Uterus (tissue), 2 donors: Measurements from ENCODE around the gene RPS24.

Experiments used
- POLR2A ChIP-seq, 2 donors: fragments of 450-650 bp; IDR thresholded peaks; one replicate each; pipeline ENCODE4 v1.6.1; 2016; ENCODE audit warnings: antibody characterized with exemption in 2 of 2, mild to moderate bottlenecking in 1 of 2, moderate library complexity in 1 of 2
- TF ChIP-seq, protein P1 (sequence below), 4 experiments: fragments of 200-600 bp in 2 of 4; fragments of 450-650 bp in 2 of 4; sonication (generic) in 2 of 4; IDR thresholded peaks; one replicate each; pipeline ENCODE4 v1.5.1; 2016 to 2019; ENCODE audit warnings: antibody characterized with exemption in 4 of 4, mild to moderate bottlenecking in 2 of 4, moderate library complexity in 1 of 4

DNA sequence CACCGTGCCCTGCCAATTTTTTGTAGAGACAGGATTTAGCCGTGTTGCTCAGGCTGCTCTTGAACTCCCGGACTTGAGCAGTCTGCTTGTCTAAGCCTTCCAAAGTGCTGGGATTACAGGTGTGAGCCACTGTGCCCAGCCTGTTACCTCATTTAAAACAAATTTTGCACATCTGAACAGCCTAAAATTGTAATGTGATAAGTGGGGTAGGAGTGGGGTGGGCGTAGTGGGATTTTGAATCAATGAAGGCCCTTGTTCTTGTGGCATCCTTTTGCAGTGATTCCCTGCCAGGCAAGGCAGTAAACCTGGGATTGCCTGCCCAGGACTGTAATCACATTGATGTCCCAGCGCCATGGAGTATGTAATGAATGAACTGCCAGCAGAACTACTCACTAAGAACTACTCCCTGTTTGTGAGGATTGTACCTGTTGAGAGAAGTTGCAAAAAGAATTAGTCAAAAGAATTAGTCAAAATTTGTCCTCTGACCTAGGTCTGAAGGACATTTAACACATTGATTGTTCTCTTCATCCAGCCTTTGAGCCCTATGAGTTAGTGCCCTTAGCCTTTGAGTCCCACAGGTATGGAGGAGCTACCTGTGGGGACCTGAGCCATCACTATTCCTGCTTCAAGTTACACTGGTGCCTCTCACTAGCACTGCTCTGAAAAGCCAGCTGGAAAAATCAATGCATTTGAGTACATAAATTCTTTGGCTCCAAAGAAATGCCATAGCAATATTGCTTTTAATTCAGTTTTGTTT, 5.3 kb downstream of the RPS24 start:
- TF ChIP-seq, protein P1, sequence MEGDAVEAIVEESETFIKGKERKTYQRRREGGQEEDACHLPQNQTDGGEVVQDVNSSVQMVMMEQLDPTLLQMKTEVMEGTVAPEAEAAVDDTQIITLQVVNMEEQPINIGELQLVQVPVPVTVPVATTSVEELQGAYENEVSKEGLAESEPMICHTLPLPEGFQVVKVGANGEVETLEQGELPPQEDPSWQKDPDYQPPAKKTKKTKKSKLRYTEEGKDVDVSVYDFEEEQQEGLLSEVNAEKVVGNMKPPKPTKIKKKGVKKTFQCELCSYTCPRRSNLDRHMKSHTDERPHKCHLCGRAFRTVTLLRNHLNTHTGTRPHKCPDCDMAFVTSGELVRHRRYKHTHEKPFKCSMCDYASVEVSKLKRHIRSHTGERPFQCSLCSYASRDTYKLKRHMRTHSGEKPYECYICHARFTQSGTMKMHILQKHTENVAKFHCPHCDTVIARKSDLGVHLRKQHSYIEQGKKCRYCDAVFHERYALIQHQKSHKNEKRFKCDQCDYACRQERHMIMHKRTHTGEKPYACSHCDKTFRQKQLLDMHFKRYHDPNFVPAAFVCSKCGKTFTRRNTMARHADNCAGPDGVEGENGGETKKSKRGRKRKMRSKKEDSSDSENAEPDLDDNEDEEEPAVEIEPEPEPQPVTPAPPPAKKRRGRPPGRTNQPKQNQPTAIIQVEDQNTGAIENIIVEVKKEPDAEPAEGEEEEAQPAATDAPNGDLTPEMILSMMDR (IDR thresholded peaks at IDR 0.05), result no peak
- no peak for TF ChIP-seq POLR2A (IDR thresholded peaks at IDR 0.05)
